Aorta (tissue), 5 donors: Measurements from ENCODE around the gene SH2D3A. TPM values are rescaled to one million over a fixed set of nuclear protein-coding genes. Genes with fewer than 3 reads are reported as not detected.

Source experiments
- ATAC-seq: fragments of 200-7000 bp; cut with Tn5 transposase; one replicate; pipeline ENCODE4 v1.9.1; 2022; ENCODE audit warnings: moderate library complexity; ENCODE audit not compliant: low FRiP score
- DNase-seq, 2 donors: peaks; one replicate each; pipeline ENCODE4 v3.0.0-alpha.2; 2020
- H3K27ac ChIP-seq, 2 donors: one replicate each; pipeline ENCODE4 v1.5.1; 2013; ENCODE audit warnings: low read length in 2 of 2, mild to moderate bottlenecking in 2 of 2, moderate library complexity in 2 of 2, control low read depth in 1 of 2, inconsistent platforms in 1 of 2, low read depth in 1 of 2
- H3K27me3 ChIP-seq, 2 donors: one replicate each; pipeline ENCODE4 v1.6.1; 2013; ENCODE audit warnings: control low read depth in 1 of 2, low read length in 1 of 2, mild to moderate bottlenecking in 1 of 2, moderate library complexity in 1 of 2; ENCODE audit not compliant: insufficient read depth in 2 of 2, control insufficient read depth in 1 of 2
- H3K36me3 ChIP-seq, 2 donors: one replicate each; pipeline ENCODE4 v1.6.1; 2013; ENCODE audit warnings: control low read depth in 1 of 2, low read length in 1 of 2, mild to moderate bottlenecking in 1 of 2; ENCODE audit not compliant: insufficient read depth in 2 of 2, control insufficient read depth in 1 of 2
- H3K4me1 ChIP-seq, 2 donors: one replicate each; pipeline ENCODE4 v1.6.1; 2013; ENCODE audit warnings: low read length in 2 of 2, control low read depth in 1 of 2, mild to moderate bottlenecking in 1 of 2, moderate library complexity in 1 of 2; ENCODE audit not compliant: insufficient read depth in 2 of 2, control insufficient read depth in 1 of 2
- H3K4me3 ChIP-seq, 2 donors: one replicate each; pipeline ENCODE4 v1.5.1; 2013; ENCODE audit warnings: low read length in 2 of 2, control low read depth in 1 of 2, mild to moderate bottlenecking in 1 of 2
- H3K9me3 ChIP-seq: one replicate; pipeline ENCODE4 v1.6.1; 2013; ENCODE audit warnings: mild to moderate bottlenecking, low read length; ENCODE audit not compliant: control insufficient read depth
- WGBS, 2 donors: extraction: QIAGEN DNeasy Blood & Tissue Kit; methylation state at CpG; one replicate each; pipeline ENCODE4 v1.1.7; 2013; 5-methylcytosine and 5-hydroxymethylcytosine counted together
- intact Hi-C, 2 donors: fragments of 100-400 bp; cut with DNase I; formaldehyde crosslinking; loops; one replicate each; pipeline versions ENCODE4 v1.14.2 to v1.15.0; 2022
- polyA plus RNA-seq, 2 donors: library from polyadenylated mRNA; stranded (reverse); fragments of 200-250 nt; gene quantifications; one replicate each; pipeline ENCODE4 v1.2.3, GENCODE V29; 2013
- total RNA-seq, 2 donors: library from RNA; stranded (reverse); fragmentation: NEBNext Ultra II Directional; extraction: Animal tissue kit (Norgen Biotek cat#: 25700); gene quantifications; one replicate each; pipeline ENCODE4 v1.2.1, GENCODE V29; 2021
- donor health status: healthy with polysubstance abuse.
- donor health status: Bipolar disorder and iron deficiency.
- donor health status: DM: no; HTN: no; CAD: no.
- donor health status: DM: no; HTN: no; CAD: no.
- donor health status: DM: yes; HTN: yes; CAD: no.

Gene SH2D3A
- total and polyA plus RNA-seq, 4 donors: 0.26 to 4.1 (median 0.85) TPM

GRCh38 chr19:6724631-6725492, 42.4 kb downstream of the SH2D3A start:
- no peak overlapping the region for H3K27ac ChIP-seq
- no peaks in the 10 kb centered on the region for H3K36me3 ChIP-seq
- H3K4me3 ChIP-seq: no peak overlapping the region
- H3K27me3 ChIP-seq: no peaks in the 10 kb centered on the region
- DNase-seq (peak; percentile 31 to 50), ATAC-seq (no peak)
- intact Hi-C loops: no loop called here
- H3K4me1 ChIP-seq: no peaks in the 10 kb centered on the region
- WGBS, 2 donors: 66 to 70% methylated on average over 15 of the region's 15 CpGs
- no peaks in the 10 kb centered on the region for H3K9me3 ChIP-seq

GRCh38 chr19:6723738-6724137, 43.5 kb downstream of the SH2D3A start:
- Histone ChIP-seq H3K9me3 (no peaks in the 10 kb centered on the region), H3K4me3 (no peak overlapping the region), H3K4me1 (no peaks in the 10 kb centered on the region), H3K27ac (no peak overlapping the region), H3K36me3 (no peaks in the 10 kb centered on the region), H3K27me3 (no peaks in the 10 kb centered on the region)
- intact Hi-C loops: no loop called here
- 77 to 80% methylated on average over 5 of the region's 5 CpGs for WGBS, 2 donors
- DNase-seq (peak; percentile 44 to 56), ATAC-seq (no peak)

GRCh38 chr19:6723108-6723618, 44.1 kb downstream of the SH2D3A start:
- intact Hi-C loops: no loop called here
- 24 to 26% methylated on average over 13 of the region's 13 CpGs for WGBS, 2 donors
- H3K9me3 ChIP-seq: no peaks in the 10 kb centered on the region
- no peak overlapping the region for H3K27ac ChIP-seq
- no peak overlapping the region for H3K4me3 ChIP-seq
- DNase-seq (peak in 1 of 2 donors; percentile 52), ATAC-seq (peak; percentile 39)
- no peaks in the 10 kb centered on the region for H3K27me3 ChIP-seq
- no peaks in the 10 kb centered on the region for H3K36me3 ChIP-seq
- no peaks in the 10 kb centered on the region for H3K4me1 ChIP-seq

- intact Hi-C loops: no loop called here
- H3K4me3 ChIP-seq: no peak overlapping the region
- no peak overlapping the region for H3K27ac ChIP-seq
- H3K27me3 ChIP-seq: no peaks in the 10 kb centered on the region
- no peak for ATAC-seq
- H3K9me3 ChIP-seq: no peaks in the 10 kb centered on the region
- no peaks in the 10 kb centered on the region for H3K4me1 ChIP-seq
- no peaks in the 10 kb centered on the region for H3K36me3 ChIP-seq
- 76 to 83% methylated on average over 5 of the region's 5 CpGs for WGBS, 2 donors
- no peak for DNase-seq
Observed at GRCh38 chr19:6721773-6722172, 45.5 kb downstream of the SH2D3A start.

- Histone ChIP-seq H3K27ac (no peak overlapping the region), H3K4me1 (no peaks in the 10 kb centered on the region), H3K4me3 (no peak overlapping the region), H3K36me3 (no peaks in the 10 kb centered on the region), H3K9me3 (no peaks in the 10 kb centered on the region), H3K27me3 (no peaks in the 10 kb centered on the region)
- no peak for DNase-seq
- intact Hi-C loops: no loop called here
- no peak for ATAC-seq
Observed at GRCh38 chr19:6721138-6721474, 46.1 kb downstream of the SH2D3A start.

- Histone ChIP-seq H3K27me3 (no peaks in the 10 kb centered on the region), H3K4me3 (no peak within 1 kb of the TSS), H3K9me3 (no peaks in the 10 kb centered on the region), H3K4me1 (no peaks in the 10 kb centered on the region), H3K36me3 (no peaks in the 10 kb centered on the region), H3K27ac (no peak within 1 kb of the TSS)
- intact Hi-C loops: no loop called here
- DNase-seq (peak in 1 of 2 donors; percentile 68), ATAC-seq (peak; percentile 84)
- 69 to 70% methylated on average over 4 of the region's 4 CpGs for WGBS, 2 donors
Observed at GRCh38 chr19:6720369-6721137, 46.7 kb downstream of the SH2D3A start, which contains the start of gene C3. Gene C3, minus strand, starts transcription at chr19:6720650. Its CDS starts 61 bp downstream, at chr19:6720589.

GRCh38 chr19:6719992-6720368, 47.3 kb downstream of the SH2D3A start:
- intact Hi-C loops: no loop called here
- no peaks in the 10 kb centered on the region for H3K4me1 ChIP-seq
- no peaks in the 10 kb centered on the region for H3K27me3 ChIP-seq
- H3K9me3 ChIP-seq: no peaks in the 10 kb centered on the region
- no peak for DNase-seq
- H3K4me3 ChIP-seq: no peak overlapping the region
- no peak for ATAC-seq
- WGBS, 2 donors: 86 to 88% methylated on average over 3 of the region's 3 CpGs
- no peak overlapping the region for H3K27ac ChIP-seq
- no peaks in the 10 kb centered on the region for H3K36me3 ChIP-seq

GRCh38 chr19:6719540-6719861, 47.7 kb downstream of the SH2D3A start:
- DNase-seq (no peak), ATAC-seq (no peak)
- Histone ChIP-seq H3K27me3 (no peaks in the 10 kb centered on the region), H3K9me3 (no peaks in the 10 kb centered on the region), H3K4me3 (no peak overlapping the region), H3K4me1 (no peaks in the 10 kb centered on the region), H3K36me3 (no peaks in the 10 kb centered on the region), H3K27ac (no peak overlapping the region)
- intact Hi-C loops: no loop called here
- WGBS, 2 donors: 69% methylated on average over 6 of the region's 6 CpGs
